HepG2 (cell line): ENCODE data around the gene ANKRD13C. TPM values are rescaled to one million over a fixed set of nuclear protein-coding genes. Genes with fewer than 3 reads are reported as not detected.

Source experiments
- E2F2 ChIP-seq: sonication (generic); formaldehyde crosslinking; IDR thresholded peaks from 2 replicates; pipeline ENCODE4 v1.4.0; 2020; ENCODE audit warnings: missing genetic modification reagents, borderline replicate concordance
- ELF3 ChIP-seq: IDR thresholded peaks from 2 replicates; pipeline ENCODE4 v1.6.1; 2016; ENCODE audit warnings: missing genetic modification reagents, missing compliant biosample characterization
- KLF9 ChIP-seq: IDR thresholded peaks from 2 replicates; pipeline ENCODE4 v1.6.1; 2016; ENCODE audit warnings: low read depth
- NFAT5 ChIP-seq: sonication (generic); formaldehyde crosslinking; IDR thresholded peaks from 2 replicates; pipeline ENCODE4 v1.4.0; 2020; ENCODE audit warnings: missing genetic modification reagents
- NFE2 ChIP-seq: sonication (generic); formaldehyde crosslinking; IDR thresholded peaks from 2 replicates; pipeline ENCODE4 v1.4.0; 2020; ENCODE audit warnings: missing genetic modification reagents
- NR0B2 ChIP-seq: sonication (generic); formaldehyde crosslinking; IDR thresholded peaks from 2 replicates; pipeline ENCODE4 v1.4.0; 2020; ENCODE audit warnings: mild to moderate bottlenecking, missing genetic modification reagents
- PAWR ChIP-seq: sonication (generic); formaldehyde crosslinking; IDR thresholded peaks from 2 replicates; pipeline ENCODE4 v1.4.0; 2020; ENCODE audit warnings: missing genetic modification reagents, mild to moderate bottlenecking, borderline replicate concordance
- PRPF4 ChIP-seq: fragments of 200-400 bp; formaldehyde crosslinking; IDR thresholded peaks from 2 replicates; pipeline ENCODE4 v1.6.1; 2016; ENCODE audit warnings: low read length, low read depth; ENCODE audit not compliant: poor library complexity, severe bottlenecking
- RBFOX2 ChIP-seq: fragments of 200-400 bp; formaldehyde crosslinking; IDR thresholded peaks from 2 replicates; pipeline ENCODE4 v1.6.1; 2017; ENCODE audit warnings: low read depth, mild to moderate bottlenecking, low read length
- TBX3 ChIP-seq: fragments of 450-650 bp; IDR thresholded peaks from 2 replicates; pipeline ENCODE4 v1.6.1; 2017; ENCODE audit warnings: antibody characterized with exemption, mild to moderate bottlenecking, inconsistent platforms, borderline replicate concordance
- THAP7 ChIP-seq: sonication (generic); formaldehyde crosslinking; IDR thresholded peaks from 2 replicates; pipeline ENCODE4 v1.8.1; 2023; ENCODE audit warnings: mild to moderate bottlenecking, missing genetic modification reagents
- ZHX1 ChIP-seq: sonication (generic); formaldehyde crosslinking; IDR thresholded peaks from 2 replicates; pipeline ENCODE4 v1.8.1; 2022; ENCODE audit warnings: low read depth, mild to moderate bottlenecking, missing genetic modification reagents
- ZNF30 ChIP-seq: sonication (generic); formaldehyde crosslinking; IDR thresholded peaks from 2 replicates; pipeline ENCODE4 v1.5.0; 2020; ENCODE audit warnings: mild to moderate bottlenecking, missing genetic modification reagents
- ZNF326 ChIP-seq: sonication (generic); formaldehyde crosslinking; IDR thresholded peaks from 2 replicates; pipeline ENCODE4 v1.4.0; 2020; ENCODE audit warnings: missing genetic modification reagents, borderline replicate concordance
- ZNF550 ChIP-seq: sonication (generic); formaldehyde crosslinking; IDR thresholded peaks from 2 replicates; pipeline ENCODE4 v1.4.0; 2020; ENCODE audit warnings: mild to moderate bottlenecking, missing genetic modification reagents, borderline replicate concordance
- ZNF766 ChIP-seq: sonication (generic); formaldehyde crosslinking; IDR thresholded peaks from 2 replicates; pipeline ENCODE4 v1.5.0; 2020; ENCODE audit warnings: missing genetic modification reagents, borderline replicate concordance
- ZZZ3 ChIP-seq: sonication (generic); formaldehyde crosslinking; IDR thresholded peaks from 2 replicates; pipeline ENCODE4 v1.4.0; 2020; ENCODE audit warnings: missing genetic modification reagents, mild to moderate bottlenecking, borderline replicate concordance
- polyA plus RNA-seq, 8 experiments: library from polyadenylated mRNA; depleted of rRNA in 3 of 8; stranded (reverse) in 7 of 8; unstranded in 1 of 8; fragments of >200 nt; fragmentation: Illumina TruSeq in 4 of 8; extraction: Trizol in 4 of 8; gene quantifications; 2 replicates each; pipeline versions ENCODE4 v1.2.1 to v1.2.3, GENCODE V29; 2011 to 2016; ENCODE audit warnings: low read depth in 4 of 8, missing spikeins in 1 of 8, mixed read lengths in 1 of 8; ENCODE audit not compliant: insufficient read depth in 1 of 8
- total RNA-seq, 5 experiments: library from RNA; depleted of rRNA; stranded (reverse); fragments of >200 nt; fragmentation: Illumina TruSeq; extraction: Trizol; gene quantifications; 2 replicates each; pipeline ENCODE4 v1.2.3, GENCODE V29; 2016; ENCODE audit warnings: low read depth in 1 of 5

The ANKRD13C gene
- total and polyA plus RNA-seq, 2 of the 13 experiments (the other 11 are each of a cell fraction or from before 2014, with no cell fraction given), result 6.2 to 17.6 TPM

GRCh38 chr1:70221238-70222121, 133.0 kb downstream of the ANKRD13C start, which contains the start of gene SRSF11 (continued):
- 0 out of 2 replicates have a peak, but pooled peaks have one; percentile 23 for TF ChIP-seq ZHX1 (CRISPR knock-in tag)
- TF ChIP-seq ZZZ3 (CRISPR knock-in tag), result peak; percentile 62; the same call in 1 of the 2 replicates
- TF ChIP-seq PAWR, result no peak
- TF ChIP-seq E2F2 (CRISPR knock-in tag), result peak; percentile 41; the same call in 1 of the 2 replicates
- TF ChIP-seq NFE2, result no peak
- peak; percentile 98 for TF ChIP-seq RBFOX2
- no peak; the same call in 1 of the 2 replicates for TF ChIP-seq KLF9
- TF ChIP-seq ZNF326 (CRISPR knock-in tag), result no peak
- TF ChIP-seq THAP7 (CRISPR knock-in tag), result peak; percentile 95
- no peak; the same call in 1 of the 2 replicates for TF ChIP-seq NFAT5
- TF ChIP-seq NR0B2 (CRISPR knock-in tag), result 0 out of 2 replicates have a peak, but pooled peaks have one; percentile 41
- TF ChIP-seq ZNF550 (CRISPR knock-in tag), result no peak; the same call in 1 of the 2 replicates
- 0 out of 2 replicates have a peak, but pooled peaks have one; percentile 54 for TF ChIP-seq ZNF30 (CRISPR knock-in tag)
- no peak for TF ChIP-seq PRPF4
- TF ChIP-seq ELF3 (CRISPR knock-in tag), result no peak
- TF ChIP-seq TBX3, result no peak
- no peak for TF ChIP-seq ZNF766 (CRISPR knock-in tag)
